BE2C (cell line): ENCODE results near the gene PPP1R11.

Experiments
- DNase-seq: peaks from one replicate; pipeline ENCODE4 v3.0.0-alpha.2; 2020
- H3K27me3 ChIP-seq: fragments of 250-450 bp; sonication (Bioruptor Pico); 2 replicates; pipeline ENCODE4 v1.5.1; 2020; ENCODE audit warnings: mild to moderate bottlenecking
- H3K36me3 ChIP-seq: fragments of 250-450 bp; sonication (Bioruptor Pico); 2 replicates; pipeline ENCODE4 v1.5.1; 2020; ENCODE audit warnings: mild to moderate bottlenecking
- H3K4me1 ChIP-seq: fragments of 250-450 bp; sonication (Bioruptor Pico); 2 replicates; pipeline ENCODE4 v1.5.1; 2020
- H3K4me3 ChIP-seq: 2 replicates; pipeline ENCODE4 v1.5.1; 2011; ENCODE audit warnings: low read depth, low read length
- H3K9me3 ChIP-seq: fragments of 250-450 bp; sonication (Bioruptor Pico); 2 replicates; pipeline ENCODE4 v1.5.1; 2020
- CTCF ChIP-seq: IDR thresholded peaks from 2 replicates; pipeline ENCODE4 v1.5.1; 2012; ENCODE audit warnings: mild to moderate bottlenecking, low read depth, low read length

Gene PPP1R11

DNA sequence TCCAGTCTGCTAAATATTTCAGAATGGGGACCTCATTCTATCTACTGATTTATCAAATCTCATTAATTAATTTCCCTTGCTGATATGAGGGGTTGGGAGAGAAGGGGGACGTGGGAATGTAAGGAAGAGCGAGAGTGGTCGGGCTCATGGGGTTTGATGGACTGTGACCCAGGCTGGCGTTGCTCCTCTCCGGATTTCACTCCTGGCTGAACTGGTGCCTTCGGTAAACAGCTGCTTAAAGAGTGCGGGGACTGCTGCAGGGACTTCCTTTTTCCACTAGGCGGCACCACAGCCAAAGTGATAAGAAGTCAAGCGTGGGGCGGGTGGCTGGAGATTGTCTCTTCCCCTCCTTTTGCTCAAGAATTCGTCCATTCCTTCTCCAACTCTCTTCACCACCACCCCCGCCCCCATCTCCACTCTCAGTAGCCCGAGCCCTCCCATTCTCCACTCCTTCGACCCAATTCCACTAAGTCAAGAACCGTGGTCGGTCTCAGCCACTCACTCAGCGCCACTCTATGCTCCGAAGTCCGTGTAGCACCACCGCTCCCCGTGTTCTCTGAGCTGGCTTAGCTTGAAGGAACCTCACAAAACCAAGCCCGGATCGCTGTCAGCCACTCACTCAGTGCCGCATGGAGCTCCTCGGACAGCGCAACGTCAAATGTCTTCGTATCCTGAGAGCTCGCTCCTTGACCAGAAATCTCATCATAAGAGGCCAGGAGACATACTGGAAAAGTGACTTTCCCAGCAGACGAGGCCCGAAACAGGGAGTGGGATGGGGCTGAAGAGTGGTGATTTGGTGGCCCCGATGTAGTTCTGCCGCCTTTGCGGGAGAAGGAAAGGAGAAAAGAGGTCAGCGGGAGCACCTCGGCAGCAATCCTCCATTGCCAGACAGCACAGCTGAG, 36.2 kb downstream of the PPP1R11 start:
- Histone ChIP-seq H3K4me1 (peaks cover 4% of the 10 kb centered on the region; the same call in 1 of the 2 replicates), H3K36me3 (no peaks in the 10 kb centered on the region), H3K9me3 (no peaks in the 10 kb centered on the region), H3K27me3 (peaks cover 62% of the 10 kb centered on the region), H3K4me3 (peak overlapping the region; percentile 60)
- TF ChIP-seq CTCF = peak; percentile 86
- peak; percentile 79 for DNase-seq

GRCh38 chr6:30103872-30104179, 36.8 kb downstream of the PPP1R11 start:
- H3K36me3 ChIP-seq = no peaks in the 10 kb centered on the region
- peaks cover 4% of the 10 kb centered on the region; the same call in 1 of the 2 replicates for H3K4me1 ChIP-seq
- DNase-seq = no peak
- no peaks in the 10 kb centered on the region for H3K9me3 ChIP-seq
- H3K27me3 ChIP-seq = peaks cover 56% of the 10 kb centered on the region
- peak overlapping the region; percentile 60 for H3K4me3 ChIP-seq
- no peak for TF ChIP-seq CTCF

DNA sequence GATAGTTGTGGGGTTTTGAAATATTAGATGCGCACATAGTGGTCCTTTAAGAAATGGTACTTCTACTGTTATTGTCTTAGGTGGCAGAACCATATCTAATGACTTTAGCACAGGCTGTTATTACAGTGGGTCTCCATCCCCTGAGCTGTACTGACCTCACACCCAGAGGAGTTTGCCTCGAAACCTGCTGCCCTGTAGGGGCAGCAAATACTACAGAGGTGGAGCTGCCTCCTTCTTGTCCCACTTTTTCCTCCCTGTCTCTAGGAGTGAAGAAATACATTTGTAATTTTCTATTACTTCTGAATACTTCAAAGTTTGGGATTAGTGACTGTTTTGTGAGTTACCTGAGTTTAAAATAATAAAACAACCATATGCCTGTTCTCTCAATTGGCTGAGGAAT, 37.7 kb downstream of the PPP1R11 start:
- peak; percentile 17; the same call in 1 of the 2 replicates for TF ChIP-seq CTCF
- Histone ChIP-seq H3K36me3 (no peaks in the 10 kb centered on the region), H3K4me1 (peaks cover 4% of the 10 kb centered on the region; the same call in 1 of the 2 replicates), H3K9me3 (no peaks in the 10 kb centered on the region), H3K4me3 (no peak overlapping the region), H3K27me3 (peaks cover 50% of the 10 kb centered on the region)
- no peak for DNase-seq

GRCh38 chr6:30111266-30111856, 44.4 kb downstream of the PPP1R11 start:
- Histone ChIP-seq H3K27me3 (peaks cover 40% of the 10 kb centered on the region), H3K36me3 (no peaks in the 10 kb centered on the region), H3K4me3 (no peak overlapping the region), H3K9me3 (no peaks in the 10 kb centered on the region), H3K4me1 (no peaks in the 10 kb centered on the region)
- DNase-seq = no peak
- no peak for TF ChIP-seq CTCF

- Histone ChIP-seq H3K9me3 (no peaks in the 10 kb centered on the region), H3K4me1 (no peaks in the 10 kb centered on the region), H3K36me3 (no peaks in the 10 kb centered on the region), H3K4me3 (no peak overlapping the region), H3K27me3 (peaks cover 40% of the 10 kb centered on the region)
- DNase-seq = no peak
- no peak for TF ChIP-seq CTCF
These were observed 45.5 kb downstream of the PPP1R11 start for GRCh38 chr6:30112402-30112994.
